GM23338 (cell line): ENCODE results near the gene NOPCHAP1. TPM values are rescaled to one million over a fixed set of nuclear protein-coding genes. Genes with fewer than 3 reads are reported as not detected.
A peak's percentile ranks its signal among the peaks of the same experiment; 100 is the strongest.

Source experiments
- ATAC-seq: fragments of 200-7000 bp; cut with Tn5 transposase; 3 replicates; pipeline ENCODE4 v1.9.1; 2020
- DNase-seq: peaks from one replicate; pipeline ENCODE4 v3.0.0-alpha.2; 2015; ENCODE audit warnings: low spot score
- H2AFZ ChIP-seq: fragments of 200-600 bp; sonication (generic); 2 replicates; pipeline ENCODE4 v1.8.0; 2016; ENCODE audit warnings: antibody characterized with exemption, mild to moderate bottlenecking, moderate library complexity
- H3F3A ChIP-seq: fragments of 200-600 bp; sonication (generic); replicated peaks from 2 replicates; pipeline ENCODE4 v1.8.0; 2017; ENCODE audit warnings: antibody characterized with exemption, mixed run types, low read depth
- H3K27ac ChIP-seq: fragments of 200-600 bp; sonication (generic); 2 replicates; pipeline ENCODE4 v1.6.1; 2016; ENCODE audit warnings: low read depth
- H3K27me3 ChIP-seq: fragments of 200-600 bp; sonication (generic); 2 replicates; pipeline ENCODE4 v1.8.0; 2016; ENCODE audit warnings: mild to moderate bottlenecking, mixed run types, moderate library complexity; ENCODE audit not compliant: insufficient read depth
- H3K36me3 ChIP-seq: fragments of 200-600 bp; sonication (generic); 2 replicates; pipeline ENCODE4 v1.8.0; 2016; ENCODE audit warnings: mild to moderate bottlenecking; ENCODE audit not compliant: insufficient read depth
- H3K4me1 ChIP-seq: fragments of 200-600 bp; sonication (generic); 2 replicates; pipeline ENCODE4 v1.8.0; 2016; ENCODE audit warnings: mild to moderate bottlenecking, moderate library complexity; ENCODE audit not compliant: insufficient read depth
- H3K4me2 ChIP-seq: fragments of 200-600 bp; sonication (generic); 2 replicates; pipeline ENCODE4 v1.7.1; 2017; ENCODE audit warnings: mixed run types
- H3K4me3 ChIP-seq: fragments of 200-600 bp; sonication (generic); 2 replicates; pipeline ENCODE4 v1.6.1; 2016; ENCODE audit warnings: mixed run types
- H3K79me2 ChIP-seq: fragments of 200-600 bp; sonication (generic); replicated peaks from 2 replicates; pipeline ENCODE4 v1.8.0; 2017; ENCODE audit warnings: mild to moderate bottlenecking; ENCODE audit not compliant: insufficient read depth
- H3K9me2 ChIP-seq: fragments of 200-600 bp; sonication (generic); 2 replicates; pipeline ENCODE4 v1.8.0; 2017; ENCODE audit not compliant: insufficient read depth
- H4K20me1 ChIP-seq: fragments of 200-600 bp; sonication (generic); replicated peaks from 2 replicates; pipeline ENCODE4 v1.8.0; 2017; ENCODE audit warnings: mild to moderate bottlenecking; ENCODE audit not compliant: insufficient read depth
- H3K27ac Mint-ChIP-seq: 2 replicates; pipeline ENCODE4 v1.8.0; 2020; ENCODE audit warnings: inconsistent platforms, mild to moderate bottlenecking, moderate library complexity, mixed read lengths
- H3K27me3 Mint-ChIP-seq: 3 replicates; pipeline ENCODE4 v1.8.0; 2022; ENCODE audit warnings: low read depth, mild to moderate bottlenecking, moderate library complexity, mixed read lengths, inconsistent platforms; ENCODE audit not compliant: insufficient read depth, poor library complexity
- H3K36me3 Mint-ChIP-seq: 3 replicates; pipeline ENCODE4 v1.8.0; 2021; ENCODE audit warnings: low read depth, mild to moderate bottlenecking, inconsistent platforms, moderate library complexity, mixed read lengths
- H3K4me1 Mint-ChIP-seq: 3 replicates; pipeline ENCODE4 v1.8.0; 2020; ENCODE audit warnings: mild to moderate bottlenecking, inconsistent platforms, mixed read lengths
- H3K4me3 Mint-ChIP-seq: 3 replicates; pipeline ENCODE4 v1.8.0; 2021; ENCODE audit warnings: moderate library complexity, mild to moderate bottlenecking, inconsistent platforms, mixed read lengths
- H3K9me3 Mint-ChIP-seq: 3 replicates; pipeline ENCODE4 v1.8.0; 2020; ENCODE audit warnings: moderate library complexity, mild to moderate bottlenecking, inconsistent platforms, mixed read lengths
- CTCF ChIP-seq, 2 experiments: fragments of 200-600 bp in 1 of 2; sonication (generic) in 1 of 2; conservative IDR thresholded peaks; 2 replicates each; pipeline versions ENCODE4 v1.5.1 to v1.6.1; 2016 to 2017; ENCODE audit warnings: antibody characterized with exemption in 2 of 2, low read depth in 2 of 2, mild to moderate bottlenecking in 2 of 2, moderate library complexity in 1 of 2
- ETS1 ChIP-seq: IDR thresholded peaks from 2 replicates; pipeline ENCODE4 v1.6.1; 2016; ENCODE audit warnings: antibody characterized with exemption
- EZH2 ChIP-seq: fragments of 200-600 bp; sonication (generic); IDR thresholded peaks from one replicate; pipeline ENCODE4 v1.8.0; 2017; ENCODE audit warnings: antibody characterized with exemption, mild to moderate bottlenecking, low read depth; ENCODE audit not compliant: unreplicated experiment
- EZH2phosphoT487 ChIP-seq: fragments of 200-600 bp; sonication (generic); IDR thresholded peaks from one replicate; pipeline ENCODE4 v1.8.1; 2018; ENCODE audit warnings: antibody characterized with exemption; ENCODE audit not compliant: unreplicated experiment
- POLR2AphosphoS5 ChIP-seq: IDR thresholded peaks from 2 replicates; pipeline ENCODE4 v1.6.1; 2016; ENCODE audit warnings: antibody characterized with exemption, low read depth
- ZNF114 ChIP-seq: fragments of 250-450 bp; sonication (Bioruptor Pico); IDR thresholded peaks from 2 replicates; pipeline ENCODE4 v1.5.0; 2020; ENCODE audit warnings: mild to moderate bottlenecking, moderate library complexity
- ZNF331 ChIP-seq: fragments of 250-450 bp; sonication (Bioruptor Pico); IDR thresholded peaks from 2 replicates; pipeline ENCODE4 v1.5.0; 2020; ENCODE audit warnings: low read depth, mild to moderate bottlenecking, moderate library complexity
- ZNF462 ChIP-seq: fragments of 250-450 bp; sonication (Bioruptor Pico); IDR thresholded peaks from 2 replicates; pipeline ENCODE4 v1.5.0; 2020; ENCODE audit warnings: mild to moderate bottlenecking, moderate library complexity
- polyA plus RNA-seq: library from polyadenylated mRNA; unstranded; fragments of >200 nt; fragmentation: Nextera tagmentation; extraction: Ambion mirVana; gene quantifications from 2 replicates; pipeline ENCODE4 v1.2.1, GENCODE V29; 2016
- total RNA-seq: library from RNA; depleted of rRNA; stranded (reverse); fragments of >200 nt; shearing (Covaris generic); gene quantifications from 2 replicates; pipeline ENCODE4 v1.2.3, GENCODE V29; 2014

The NOPCHAP1 gene
- total and polyA plus RNA-seq, 2 experiments from 2014 or later = 14.7 to 221 TPM

- no peak overlapping the region for H3K27ac ChIP-seq
- no peaks in the 10 kb centered on the region for H3K79me2 ChIP-seq
- no peak for ATAC-seq
- H3K4me3 ChIP-seq = peak overlapping the region; percentile 75
- no peak for DNase-seq
- no peaks in the 10 kb centered on the region for H3K9me2 ChIP-seq
- no peaks in the 10 kb centered on the region for H3K36me3 Mint-ChIP-seq
- H3K4me2 ChIP-seq = peak overlapping the region; percentile 89
- H3K4me3 Mint-ChIP-seq = peak overlapping the region; percentile 77
- peaks cover 19% of the 10 kb centered on the region for H3K27me3 Mint-ChIP-seq
- H3F3A ChIP-seq = 0 out of 2 replicates have a peak, but pooled peaks cover 6% of the 10 kb centered on the region
- no peak overlapping the region for H3K27ac Mint-ChIP-seq
- no peaks in the 10 kb centered on the region for H3K36me3 ChIP-seq
- no peaks in the 10 kb centered on the region for H3K9me3 Mint-ChIP-seq
- H2AFZ ChIP-seq = peak overlapping the region; percentile 61
- 0 out of 2 replicates have a peak, but pooled peaks cover 9% of the 10 kb centered on the region for H3K4me1 ChIP-seq
- TF ChIP-seq POLR2AphosphoS5 = no peak
- TF ChIP-seq ZNF331 (CRISPR knock-in tag) = no peak
- no peak for TF ChIP-seq ETS1
- TF ChIP-seq CTCF (conservative IDR thresholded peaks at IDR 0.05; ENCODE audit: low read depth in 2 of 2) = no peak
- no peak for TF ChIP-seq ZNF462 (CRISPR knock-in tag)
- TF ChIP-seq EZH2phosphoT487 = no peak
- no peak for TF ChIP-seq EZH2
- TF ChIP-seq ZNF114 (CRISPR knock-in tag) = no peak
- peaks cover 16% of the 10 kb centered on the region; the same call in 2 of the 3 replicates for H3K4me1 Mint-ChIP-seq
- H4K20me1 ChIP-seq = peaks cover 10% of the 10 kb centered on the region
- peaks cover 35% of the 10 kb centered on the region for H3K27me3 ChIP-seq
Observed at GRCh38 chr12:104956870-104957718, 29.0 kb upstream of the NOPCHAP1 start.
